H9 (cell line): Measurements from ENCODE around the gene EEF2KMT. TPM values are rescaled to one million over a fixed set of nuclear protein-coding genes. Genes with fewer than 3 reads are reported as not detected.

Experiments used
- DNase-seq: peaks from one replicate; pipeline ENCODE4 v3.0.0-alpha.2; 2017
- H2AFZ ChIP-seq: one replicate; pipeline ENCODE4 v1.6.1; 2013; ENCODE audit warnings: mild to moderate bottlenecking, low read length, control low read depth, moderate library complexity
- H2AK5ac ChIP-seq: 2 replicates; pipeline ENCODE4 v1.6.1; 2013; ENCODE audit warnings: low read length, control low read depth, mixed read lengths; ENCODE audit not compliant: insufficient read length
- H2BK120ac ChIP-seq: one replicate; pipeline ENCODE4 v1.6.1; 2013; ENCODE audit warnings: low read depth, mild to moderate bottlenecking, low read length, control low read depth, inconsistent platforms; ENCODE audit not compliant: poor library complexity, severe bottlenecking
- H2BK12ac ChIP-seq: 2 replicates; pipeline ENCODE4 v1.6.1; 2013; ENCODE audit warnings: low read length, control low read depth, mixed read lengths, low read depth; ENCODE audit not compliant: insufficient read length
- H2BK15ac ChIP-seq: 2 replicates; pipeline ENCODE4 v1.6.1; 2013; ENCODE audit warnings: low read depth, low read length, control low read depth
- H2BK20ac ChIP-seq: one replicate; pipeline ENCODE4 v1.6.1; 2013; ENCODE audit warnings: low read depth, mild to moderate bottlenecking, low read length, control low read depth, inconsistent platforms; ENCODE audit not compliant: poor library complexity, severe bottlenecking
- H2BK5ac ChIP-seq: 2 replicates; pipeline ENCODE4 v1.6.1; 2013; ENCODE audit warnings: low read length, control low read depth, mixed read lengths; ENCODE audit not compliant: insufficient read length
- H3K14ac ChIP-seq: 2 replicates; pipeline ENCODE4 v1.6.1; 2013; ENCODE audit warnings: low read length, control low read depth; ENCODE audit not compliant: insufficient read depth
- H3K18ac ChIP-seq: 2 replicates; pipeline ENCODE4 v1.6.1; 2013; ENCODE audit warnings: low read depth, mild to moderate bottlenecking, mixed read lengths, low read length, control low read depth; ENCODE audit not compliant: insufficient read length
- H3K23ac ChIP-seq: 2 replicates; pipeline ENCODE4 v1.6.1; 2013; ENCODE audit warnings: low read length, control low read depth, mixed read lengths, low read depth; ENCODE audit not compliant: insufficient read length
- H3K23me2 ChIP-seq: 2 replicates; pipeline ENCODE4 v1.6.1; 2013; ENCODE audit warnings: low read depth, mild to moderate bottlenecking, mixed read lengths, low read length, control low read depth; ENCODE audit not compliant: insufficient read length, poor library complexity, severe bottlenecking
- H3K27ac ChIP-seq: 2 replicates; pipeline ENCODE4 v1.5.1; 2013; ENCODE audit warnings: low read length, control low read depth, mixed read lengths, low read depth; ENCODE audit not compliant: insufficient read length
- H3K27me3 ChIP-seq: 2 replicates; pipeline ENCODE4 v1.6.1; 2013; ENCODE audit warnings: low read length, control low read depth, inconsistent platforms; ENCODE audit not compliant: insufficient read depth
- H3K4ac ChIP-seq: 2 replicates; pipeline ENCODE4 v1.6.1; 2013; ENCODE audit warnings: low read depth, mild to moderate bottlenecking, control low read depth, inconsistent platforms, low read length, moderate library complexity
- H3K4me1 ChIP-seq: 2 replicates; pipeline ENCODE4 v1.6.1; 2013; ENCODE audit warnings: low read length, control low read depth, inconsistent platforms; ENCODE audit not compliant: insufficient read depth
- H3K4me2 ChIP-seq: 2 replicates; pipeline ENCODE4 v1.6.1; 2013; ENCODE audit warnings: low read length, control low read depth, mixed read lengths; ENCODE audit not compliant: insufficient read length, insufficient read depth
- H3K56ac ChIP-seq: 2 replicates; pipeline ENCODE4 v1.6.1; 2013; ENCODE audit warnings: low read depth, mild to moderate bottlenecking, mixed read lengths, low read length, control low read depth; ENCODE audit not compliant: insufficient read length
- H3K79me1 ChIP-seq: 2 replicates; pipeline ENCODE4 v1.6.1; 2013; ENCODE audit warnings: low read depth, mild to moderate bottlenecking, moderate library complexity, low read length, control low read depth, inconsistent platforms; ENCODE audit not compliant: insufficient read depth, poor library complexity, severe bottlenecking
- H3K79me2 ChIP-seq: 2 replicates; pipeline ENCODE4 v1.6.1; 2013; ENCODE audit warnings: low read length, control low read depth, inconsistent platforms; ENCODE audit not compliant: insufficient read depth
- H3K9ac ChIP-seq: 2 replicates; pipeline ENCODE4 v1.6.1; 2013; ENCODE audit warnings: low read length, control low read depth, mixed read lengths; ENCODE audit not compliant: insufficient read length; ENCODE audit errors: extremely low read depth
- H3K9me3 ChIP-seq: one replicate; pipeline ENCODE4 v1.6.1; 2013; ENCODE audit warnings: low read depth, low read length, inconsistent platforms; ENCODE audit not compliant: control insufficient read depth
- H3T11ph ChIP-seq: one replicate; pipeline ENCODE4 v1.6.1; 2013; ENCODE audit warnings: mild to moderate bottlenecking, low read length, control low read depth, inconsistent platforms
- H4K20me1 ChIP-seq: one replicate; pipeline ENCODE4 v1.6.1; 2013; ENCODE audit not compliant: control insufficient read depth, insufficient read length, insufficient read depth
- H4K5ac ChIP-seq: 2 replicates; pipeline ENCODE4 v1.6.1; 2013; ENCODE audit warnings: low read depth, mild to moderate bottlenecking, mixed read lengths, low read length, control low read depth; ENCODE audit not compliant: insufficient read length
- H4K8ac ChIP-seq: replicated peaks from 2 replicates; pipeline ENCODE4 v1.6.1; 2013; ENCODE audit warnings: low read length, control low read depth, mixed read lengths, low read depth; ENCODE audit not compliant: insufficient read length
- H4K91ac ChIP-seq: 2 replicates; pipeline ENCODE4 v1.6.1; 2013; ENCODE audit warnings: low read depth, mild to moderate bottlenecking, moderate library complexity, mixed read lengths, low read length, control low read depth; ENCODE audit not compliant: insufficient read length
- H3K27ac Mint-ChIP-seq, 3 experiments: 2 replicates in 2 of 3; 3 replicates in 1 of 3; pipeline ENCODE4 v1.8.0; 2020 to 2021; ENCODE audit warnings: mixed read lengths in 3 of 3, mild to moderate bottlenecking in 1 of 3, moderate library complexity in 1 of 3
- H3K27me3 Mint-ChIP-seq: 2 replicates; pipeline ENCODE4 v1.8.0; 2021; ENCODE audit warnings: low read depth, mild to moderate bottlenecking, moderate library complexity, mixed read lengths
- H3K36me3 Mint-ChIP-seq, 3 experiments: 2 replicates in 2 of 3; 3 replicates in 1 of 3; pipeline ENCODE4 v1.8.0; 2020 to 2021; ENCODE audit warnings: low read depth in 3 of 3, mixed read lengths in 3 of 3; ENCODE audit not compliant: insufficient read depth in 1 of 3
- H3K4me1 Mint-ChIP-seq, 2 experiments: 2 replicates each; pipeline ENCODE4 v1.8.0; 2020; ENCODE audit warnings: mixed read lengths in 2 of 2
- H3K4me3 Mint-ChIP-seq, 2 experiments: 2 replicates in 1 of 2; 3 replicates in 1 of 2; pipeline ENCODE4 v1.8.0; 2020 to 2021; ENCODE audit warnings: mild to moderate bottlenecking in 2 of 2, mixed read lengths in 2 of 2, moderate library complexity in 1 of 2
- H3K9me3 Mint-ChIP-seq, 2 experiments: 2 replicates in 1 of 2; 3 replicates in 1 of 2; pipeline ENCODE4 v1.8.0; 2020; ENCODE audit warnings: mild to moderate bottlenecking in 2 of 2, mixed read lengths in 2 of 2, moderate library complexity in 1 of 2
- WGBS: extraction: QIAGEN DNeasy Blood & Tissue Kit; methylation state at CpG from one replicate; pipeline ENCODE4 v1.1.7; 2013; ENCODE audit warnings: missing lambda C conversion rate, low lambda C conversion rate, mixed read lengths; ENCODE audit not compliant: insufficient read length; ENCODE audit errors: extremely low coverage; 5-methylcytosine and 5-hydroxymethylcytosine counted together
- total RNA-seq: library from RNA; stranded (reverse); gene quantifications from 2 replicates; pipeline ENCODE4 v1.2.1, GENCODE V29; 2021
- TF ChIP-seq, protein P1 (sequence below): fragments of 200-600 bp; sonication (generic); conservative IDR thresholded peaks from 3 replicates; pipeline ENCODE4 v1.8.0; 2021; ENCODE audit warnings: antibody characterized with exemption, mild to moderate bottlenecking

Gene EEF2KMT
- total RNA-seq, 1 experiment from 2014 or later = 16.4 TPM

GRCh38 chr16:5069854-5070253, 27.7 kb downstream of the EEF2KMT start:
- Histone ChIP-seq H3K56ac (no peak overlapping the region), H2BK5ac (no peak overlapping the region), H3K4ac (no peak overlapping the region), H3K23me2 (peaks cover 7% of the 10 kb centered on the region), H3K27ac (no peak overlapping the region), H4K20me1 (no peaks in the 10 kb centered on the region), H4K5ac (no peak overlapping the region), H2BK15ac (no peak overlapping the region), H3K18ac (no peak overlapping the region), H3T11ph (no peak overlapping the region), H2AK5ac (no peak overlapping the region), H3K9ac (no peak overlapping the region), H4K8ac (no peak overlapping the region), H2BK12ac (no peak overlapping the region), H2BK120ac (no peak overlapping the region), H4K91ac (no peak overlapping the region), H3K27me3 (no peaks in the 10 kb centered on the region), H3K79me2 (peaks cover 5% of the 10 kb centered on the region; the same call in 1 of the 2 replicates), H2BK20ac (no peak overlapping the region), H3K4me2 (no peak overlapping the region), H3K79me1 (peaks cover 4% of the 10 kb centered on the region), H3K23ac (no peak overlapping the region), H3K4me1 (no peaks in the 10 kb centered on the region), H3K14ac (no peak overlapping the region), H2AFZ (no peak overlapping the region), H3K9me3 (no peaks in the 10 kb centered on the region)
- Mint-ChIP-seq H3K4me1 (peaks cover 17 to 18% of the 10 kb centered on the region in 2 experiments), H3K27me3 (no peaks in the 10 kb centered on the region; the same call in 1 of the 2 replicates), H3K27ac (no peak overlapping the region), H3K9me3 (no peaks in the 10 kb centered on the region; a peak in 2 of 5 replicates), H3K4me3 (no peak overlapping the region), H3K36me3 (peaks cover 0 to 8% (median 6%) of the 10 kb centered on the region in 3 experiments; a peak in 5 of 7 replicates)
- DNase-seq = no peak
- WGBS = no CpG with 5 or more reads among the region's 9 CpGs
- TF ChIP-seq, protein P1, sequence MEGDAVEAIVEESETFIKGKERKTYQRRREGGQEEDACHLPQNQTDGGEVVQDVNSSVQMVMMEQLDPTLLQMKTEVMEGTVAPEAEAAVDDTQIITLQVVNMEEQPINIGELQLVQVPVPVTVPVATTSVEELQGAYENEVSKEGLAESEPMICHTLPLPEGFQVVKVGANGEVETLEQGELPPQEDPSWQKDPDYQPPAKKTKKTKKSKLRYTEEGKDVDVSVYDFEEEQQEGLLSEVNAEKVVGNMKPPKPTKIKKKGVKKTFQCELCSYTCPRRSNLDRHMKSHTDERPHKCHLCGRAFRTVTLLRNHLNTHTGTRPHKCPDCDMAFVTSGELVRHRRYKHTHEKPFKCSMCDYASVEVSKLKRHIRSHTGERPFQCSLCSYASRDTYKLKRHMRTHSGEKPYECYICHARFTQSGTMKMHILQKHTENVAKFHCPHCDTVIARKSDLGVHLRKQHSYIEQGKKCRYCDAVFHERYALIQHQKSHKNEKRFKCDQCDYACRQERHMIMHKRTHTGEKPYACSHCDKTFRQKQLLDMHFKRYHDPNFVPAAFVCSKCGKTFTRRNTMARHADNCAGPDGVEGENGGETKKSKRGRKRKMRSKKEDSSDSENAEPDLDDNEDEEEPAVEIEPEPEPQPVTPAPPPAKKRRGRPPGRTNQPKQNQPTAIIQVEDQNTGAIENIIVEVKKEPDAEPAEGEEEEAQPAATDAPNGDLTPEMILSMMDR = no peak
